RPMI8226 (cell line): Measurements from ENCODE around the gene CACNA1I.

Source experiments
- DNase-seq: peaks from one replicate; pipeline ENCODE4 v3.0.0-alpha.2; 2015

CACNA1I gene

GRCh38 chr22:39627865-39628562 is 57.5 kb downstream of the CACNA1I start:
- no peak for DNase-seq

- DNase-seq, result no peak
Observed at GRCh38 chr22:39628563-39629080, 58.1 kb downstream of the CACNA1I start.

DNA sequence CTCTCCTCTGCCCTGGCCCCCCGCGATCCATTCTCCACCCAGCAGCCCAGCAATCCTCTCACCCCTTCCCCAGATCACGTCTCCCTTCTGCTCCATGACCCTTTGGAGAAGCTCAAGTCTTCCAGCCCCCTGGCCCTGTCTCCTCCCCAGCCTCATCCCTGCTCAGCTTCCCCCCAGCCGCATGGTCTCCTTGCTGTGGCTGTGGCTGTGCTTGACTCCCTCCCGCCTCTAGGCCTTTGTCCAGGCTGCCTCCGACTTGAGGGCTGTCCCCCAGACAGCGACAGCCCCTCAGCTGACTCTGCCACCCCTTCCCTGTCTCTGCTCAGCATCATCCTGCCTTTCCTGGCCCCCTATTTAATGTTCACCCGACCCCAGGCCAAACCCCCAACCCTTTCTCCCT is 59.3 kb downstream of the CACNA1I start:
- DNase-seq, result no peak

GRCh38 chr22:39630721-39631120 is 60.2 kb downstream of the CACNA1I start:
- no peak for DNase-seq

- DNase-seq, result no peak
Observed at GRCh38 chr22:39631381-39632286, 61.1 kb downstream of the CACNA1I start.

DNA sequence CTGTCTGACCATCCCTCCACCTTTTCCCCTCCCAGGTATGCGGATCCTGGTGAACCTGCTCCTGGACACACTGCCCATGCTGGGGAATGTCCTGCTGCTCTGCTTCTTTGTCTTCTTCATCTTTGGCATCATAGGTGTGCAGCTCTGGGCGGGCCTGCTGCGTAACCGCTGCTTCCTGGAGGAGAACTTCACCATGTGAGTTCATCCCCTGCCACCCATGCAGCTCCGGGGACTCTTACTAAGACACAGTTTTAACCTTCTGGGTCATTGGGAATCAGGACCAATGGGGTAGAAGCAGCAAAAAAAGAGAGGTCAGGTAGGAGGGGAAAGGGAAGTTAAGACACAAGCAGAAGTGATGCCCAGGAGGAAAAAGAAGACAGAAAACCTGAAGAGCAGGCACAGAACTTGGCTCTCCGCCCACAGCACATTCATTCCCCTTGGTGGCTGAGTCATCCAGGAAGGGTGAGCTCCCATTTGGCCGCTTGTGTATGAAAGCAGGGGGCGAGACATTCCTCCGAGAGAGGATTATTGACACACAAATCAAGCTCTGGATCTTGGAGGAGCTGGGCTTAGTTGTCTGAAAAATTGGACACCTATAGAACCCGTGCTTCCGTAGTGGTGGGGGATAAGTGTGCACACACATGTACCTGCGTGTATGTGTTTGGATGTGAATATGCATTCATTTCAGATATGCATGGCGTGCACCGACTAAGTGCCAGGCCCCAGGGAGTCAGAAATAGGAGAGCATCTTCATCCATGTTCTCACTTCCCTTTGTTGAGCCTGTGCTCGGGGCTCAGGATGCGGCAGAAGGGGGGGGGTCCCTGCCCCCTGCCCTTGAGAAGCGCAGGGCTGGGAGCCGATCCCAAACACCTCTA is 64.2 kb downstream of the CACNA1I start:
- peak; percentile 66 for DNase-seq

GRCh38 chr22:39635719-39636118 is 65.2 kb downstream of the CACNA1I start:
- no peak for DNase-seq

DNA sequence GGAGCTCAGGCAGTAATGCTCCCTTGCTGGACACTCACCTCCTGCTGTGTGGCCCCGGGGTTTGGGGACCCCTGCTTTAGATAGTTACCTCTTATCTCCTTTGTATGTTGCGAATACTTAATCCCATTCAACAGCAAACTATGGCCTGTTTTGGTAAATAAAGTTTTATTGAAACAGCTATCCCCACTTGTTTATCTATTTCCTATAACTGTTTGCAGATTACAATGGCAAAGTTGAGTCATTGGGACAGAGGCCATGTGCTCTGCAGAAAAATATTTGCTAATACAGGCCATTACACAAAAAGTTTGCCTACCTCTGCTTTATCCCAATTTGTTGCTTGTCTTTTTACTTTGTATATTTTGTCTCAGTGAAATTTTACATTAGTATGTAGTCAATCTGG is 68.4 kb downstream of the CACNA1I start:
- no peak for DNase-seq

- no peak for DNase-seq
Observed at GRCh38 chr22:39641660-39642310, 71.2 kb downstream of the CACNA1I start.

GRCh38 chr22:39643311-39644083 is 72.9 kb downstream of the CACNA1I start:
- DNase-seq, result no peak

GRCh38 chr22:39645532-39645931 is 75.0 kb downstream of the CACNA1I start:
- DNase-seq, result no peak

- no peak for DNase-seq
Observed at GRCh38 chr22:39646398-39647063, 76.0 kb downstream of the CACNA1I start.

- no peak for DNase-seq
Observed at GRCh38 chr22:39647836-39648629, 77.5 kb downstream of the CACNA1I start.

DNA sequence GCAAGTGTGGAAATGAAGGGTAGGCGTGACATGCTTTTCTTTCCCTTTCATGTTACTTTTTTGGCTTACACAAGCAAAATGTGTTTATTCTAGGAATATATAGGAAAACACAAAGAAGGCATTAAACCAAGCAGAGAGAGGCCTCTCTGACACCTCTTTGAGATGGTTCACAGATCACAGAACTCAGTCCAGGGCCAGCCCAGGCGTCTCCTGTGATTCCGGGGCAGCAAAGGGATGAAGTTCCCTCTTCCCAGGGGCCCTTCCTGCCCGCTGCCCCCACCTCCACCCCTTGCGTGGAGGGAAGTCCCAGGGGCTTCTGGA is 78.0 kb downstream of the CACNA1I start:
- DNase-seq, result no peak

DNA sequence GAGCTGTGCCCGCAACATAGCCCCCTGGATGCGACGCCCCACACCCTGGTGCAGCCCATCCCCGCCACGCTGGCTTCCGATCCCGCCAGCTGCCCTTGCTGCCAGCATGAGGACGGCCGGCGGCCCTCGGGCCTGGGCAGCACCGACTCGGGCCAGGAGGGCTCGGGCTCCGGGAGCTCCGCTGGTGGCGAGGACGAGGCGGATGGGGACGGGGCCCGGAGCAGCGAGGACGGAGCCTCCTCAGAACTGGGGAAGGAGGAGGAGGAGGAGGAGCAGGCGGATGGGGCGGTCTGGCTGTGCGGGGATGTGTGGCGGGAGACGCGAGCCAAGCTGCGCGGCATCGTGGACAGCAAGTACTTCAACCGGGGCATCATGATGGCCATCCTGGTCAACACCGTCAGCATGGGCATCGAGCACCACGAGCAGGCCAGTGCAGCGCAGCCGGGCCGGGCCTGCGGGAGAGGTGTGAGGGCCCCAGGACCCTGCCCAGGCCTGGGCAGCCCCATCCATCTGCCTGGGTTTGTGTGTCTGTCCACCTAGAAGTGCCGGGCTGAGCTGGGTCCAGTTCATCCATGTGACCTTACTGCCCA is 79.0 kb downstream of the CACNA1I start:
- DNase-seq, result no peak

- no peak for DNase-seq
Observed at GRCh38 chr22:39651053-39651996, 80.8 kb downstream of the CACNA1I start.

DNA sequence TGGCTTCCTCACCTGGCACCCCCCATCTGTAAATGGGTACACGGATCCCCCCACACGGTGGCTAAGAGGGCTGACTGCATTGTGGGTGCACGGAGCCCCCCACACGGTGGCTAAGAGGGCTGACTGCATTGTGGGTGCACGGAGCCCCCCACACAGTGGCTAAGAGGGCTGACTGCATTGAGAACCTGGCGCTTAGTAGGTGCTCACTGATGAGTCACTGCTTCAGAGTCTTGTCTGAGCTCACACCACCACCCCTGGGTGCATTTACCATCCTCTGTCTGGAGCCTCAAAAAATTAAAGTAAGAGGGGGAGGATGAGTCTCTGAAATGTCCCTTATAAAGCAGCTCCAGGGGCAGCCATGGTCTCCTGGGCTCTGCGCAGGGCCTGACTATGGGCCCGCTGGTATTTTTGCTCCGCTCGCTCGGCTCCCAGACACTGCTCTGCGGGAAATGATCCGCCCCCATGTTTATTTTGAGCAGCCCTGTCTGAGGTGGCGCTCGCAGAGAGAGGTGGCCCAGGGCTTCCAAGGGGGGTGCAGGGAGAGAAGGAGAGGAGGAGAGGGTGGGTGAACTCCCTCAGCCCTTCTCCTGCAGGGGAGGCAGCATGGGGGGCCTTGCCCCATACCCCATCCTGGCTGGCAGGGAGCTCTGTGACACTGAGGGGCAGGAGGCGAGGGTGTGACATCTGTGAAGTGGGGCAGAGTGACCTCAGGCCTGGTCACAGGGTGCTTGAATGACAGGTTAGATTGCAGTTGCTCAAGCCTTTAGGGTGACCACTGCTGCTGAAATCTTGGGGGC is 82.6 kb downstream of the CACNA1I start:
- no peak for DNase-seq

GRCh38 chr22:39653787-39654077 is 83.2 kb downstream of the CACNA1I start:
- no peak for DNase-seq
